ENCODE results near the gene NAT14. TPM values are rescaled to one million over a fixed set of nuclear protein-coding genes. Genes with fewer than 3 reads are reported as not detected.

The NAT14 gene
- total RNA-seq, 2 donors from 2014 or later, result 51.3 to 67.1 TPM

DNA sequence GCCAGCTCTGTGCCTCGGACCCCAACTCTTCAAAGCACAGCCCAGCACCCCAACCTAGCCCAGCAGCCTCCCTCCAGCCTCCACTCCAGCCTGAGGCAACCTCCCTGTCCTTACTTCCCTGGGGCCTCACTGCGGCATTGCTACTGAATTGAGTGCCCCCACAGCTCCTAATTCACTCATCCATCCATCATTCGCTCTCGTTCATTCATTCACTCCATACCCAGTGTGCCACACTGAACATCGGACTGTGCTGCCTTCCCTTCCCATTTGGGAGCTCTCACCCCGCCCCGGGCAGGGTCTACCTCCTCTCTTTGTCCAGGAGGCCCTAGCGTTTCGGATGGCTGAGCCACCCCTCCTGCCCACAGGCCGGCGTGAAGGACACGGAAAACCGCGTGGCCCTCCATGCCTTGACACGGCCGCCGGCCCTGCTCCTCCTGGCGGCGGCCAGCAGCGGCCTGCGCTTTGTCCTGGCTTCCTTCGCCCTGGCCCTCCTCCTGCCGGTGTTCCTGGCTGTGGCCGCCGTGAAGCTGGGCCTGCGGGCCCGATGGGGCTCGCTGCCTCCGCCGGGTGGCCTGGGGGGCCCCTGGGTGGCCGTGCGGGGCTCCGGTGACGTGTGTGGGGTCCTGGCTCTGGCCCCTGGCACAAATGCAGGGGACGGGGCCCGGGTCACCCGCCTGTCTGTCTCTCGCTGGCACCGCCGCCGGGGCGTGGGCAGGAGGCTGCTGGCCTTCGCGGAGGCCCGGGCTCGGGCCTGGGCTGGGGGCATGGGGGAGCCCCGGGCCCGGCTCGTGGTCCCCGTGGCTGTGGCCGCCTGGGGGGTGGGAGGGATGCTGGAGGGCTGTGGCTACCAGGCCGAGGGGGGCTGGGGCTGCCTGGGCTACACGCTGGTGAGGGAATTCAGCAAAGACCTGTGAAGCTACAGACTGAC lies 1.3 kb downstream of the NAT14 start:
- H3K4me3 ChIP-seq (ENCODE audit: low read length), result peak overlapping the region; percentile 85
- no peaks in the 10 kb centered on the region for H3K36me3 ChIP-seq (ENCODE audit: control insufficient read depth, insufficient read depth, low read length)
- no peaks in the 10 kb centered on the region for H3K9me3 ChIP-seq (ENCODE audit: control insufficient read depth, low read length)
- H3K27me3 Mint-ChIP-seq (ENCODE audit: insufficient read depth), result no peaks in the 10 kb centered on the region
- H3K27ac ChIP-seq (ENCODE audit: low read depth, low read length), result peak overlapping the region; percentile 76
- H3K27ac Mint-ChIP-seq, result peak overlapping the region; percentile 75
- peaks cover 15% of the 10 kb centered on the region for H3K4me1 Mint-ChIP-seq
- WGBS, 2 experiments (ENCODE audit: insufficient coverage in 1 of 2, insufficient read length in 1 of 2), result 88 to 89% methylated on average over 21 to 53 of the region's 53 CpGs
- TF ChIP-seq CTCF (conservative IDR thresholded peaks at IDR 0.05), result peak; percentile 22
- no peaks in the 10 kb centered on the region for H3K9me3 Mint-ChIP-seq
- peak; percentile 74 for DNase-seq
- peak overlapping the region; percentile 76 for H3K4me3 Mint-ChIP-seq
- H3K9ac ChIP-seq (ENCODE audit: extremely low read depth, low read length, poor library complexity, severe bottlenecking), result no peak overlapping the region
- no peaks in the 10 kb centered on the region for H3K27me3 ChIP-seq (ENCODE audit: control insufficient read depth, insufficient read depth, low read length, poor library complexity, severe bottlenecking)
- no peaks in the 10 kb centered on the region for H3K36me3 Mint-ChIP-seq (ENCODE audit: low read depth)
- H3K4me1 ChIP-seq (ENCODE audit: control insufficient read depth, insufficient read depth, low read length), result peaks cover 17% of the 10 kb centered on the region

- no peak for TF ChIP-seq CTCF (conservative IDR thresholded peaks at IDR 0.05)
- Histone ChIP-seq H3K9me3 (ENCODE audit: control insufficient read depth, low read length) (no peaks in the 10 kb centered on the region), H3K27me3 (ENCODE audit: control insufficient read depth, insufficient read depth, low read length, poor library complexity, severe bottlenecking) (no peaks in the 10 kb centered on the region), H3K27ac (ENCODE audit: low read depth, low read length) (peak overlapping the region; percentile 76), H3K4me1 (ENCODE audit: control insufficient read depth, insufficient read depth, low read length) (peaks cover 17% of the 10 kb centered on the region), H3K4me3 (ENCODE audit: low read length) (no peak overlapping the region), H3K36me3 (ENCODE audit: control insufficient read depth, insufficient read depth, low read length) (no peaks in the 10 kb centered on the region), H3K9ac (ENCODE audit: extremely low read depth, low read length, poor library complexity, severe bottlenecking) (no peak overlapping the region)
- Mint-ChIP-seq H3K4me3 (peak overlapping the region; percentile 33), H3K27ac (peak overlapping the region; percentile 58), H3K4me1 (peaks cover 15% of the 10 kb centered on the region), H3K36me3 (ENCODE audit: low read depth) (no peaks in the 10 kb centered on the region), H3K9me3 (no peaks in the 10 kb centered on the region), H3K27me3 (ENCODE audit: insufficient read depth) (peaks cover 5% of the 10 kb centered on the region)
- peak; percentile 78 for DNase-seq
- 39 to 56% methylated on average over 14 to 21 of the region's 27 CpGs for WGBS, 2 experiments (ENCODE audit: insufficient coverage in 1 of 2, insufficient read length in 1 of 2)
Measured at GRCh38 chr19:55486971-55487923, 2.3 kb downstream of the NAT14 start.

DNA sequence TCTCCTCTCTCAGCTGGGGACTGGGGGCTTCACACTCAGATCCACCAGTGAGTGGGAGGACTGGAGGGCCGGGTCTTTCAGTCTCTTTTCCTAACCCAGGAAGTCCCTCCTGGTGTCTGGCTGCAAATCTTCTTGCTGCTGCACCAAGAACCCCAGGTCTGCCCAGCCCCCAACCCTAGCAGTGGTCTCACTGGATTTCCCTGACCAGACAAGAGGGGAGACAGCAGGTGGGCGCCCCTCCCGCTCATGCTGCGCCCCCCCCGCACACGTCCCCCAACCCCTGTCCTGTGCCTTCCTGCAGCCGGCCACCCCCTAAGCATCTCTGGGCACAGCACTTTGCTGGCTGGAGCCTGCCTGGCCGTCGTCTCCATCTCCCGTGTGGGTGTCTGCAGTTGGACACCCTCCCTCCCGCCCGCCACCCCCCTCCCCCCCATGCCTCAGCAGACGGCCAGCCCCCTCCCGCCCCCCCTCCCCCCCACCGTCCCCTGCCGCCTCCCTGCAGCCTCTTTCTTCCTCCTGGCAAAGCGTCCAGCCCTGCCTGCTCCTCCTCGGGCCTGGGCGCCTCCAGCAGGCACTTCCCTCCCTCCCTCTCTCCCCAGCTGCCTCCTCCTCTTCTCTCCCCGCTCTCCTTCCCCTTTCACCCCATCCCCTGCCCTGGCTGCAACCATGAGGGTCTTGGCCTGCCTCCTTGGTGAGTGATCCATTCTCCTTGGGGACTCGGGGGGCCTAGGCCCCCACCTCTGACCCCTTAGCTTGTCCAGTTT lies 3.1 kb downstream of the NAT14 start, which contains the start of gene SSC5D:
Gene SSC5D (plus strand): TSS at position 513 of the 764 bp plus-strand sequence. CDS start 154 bp downstream, at position 667.
- peak; percentile 69 for DNase-seq

More for the DNA sequence above, 3.1 kb downstream of the NAT14 start, which contains the start of gene SSC5D:
- H3K27ac ChIP-seq (ENCODE audit: low read depth, low read length), result peak within 1 kb of the TSS; percentile 83
- H3K9ac ChIP-seq (ENCODE audit: extremely low read depth, low read length, poor library complexity, severe bottlenecking), result no peak within 1 kb of the TSS
- WGBS, 2 experiments (ENCODE audit: insufficient coverage in 1 of 2, insufficient read length in 1 of 2), result 27 to 28% methylated on average over 5 to 15 of the region's 21 CpGs
- Mint-ChIP-seq H3K4me1 (peaks cover 15% of the 10 kb centered on the region), H3K27me3 (ENCODE audit: insufficient read depth) (peaks cover 5% of the 10 kb centered on the region), H3K36me3 (ENCODE audit: low read depth) (no peaks in the 10 kb centered on the region), H3K9me3 (no peaks in the 10 kb centered on the region), H3K4me3 (peak within 1 kb of the TSS; percentile 33), H3K27ac (peak within 1 kb of the TSS; percentile 21)
- H3K36me3 ChIP-seq (ENCODE audit: control insufficient read depth, insufficient read depth, low read length), result no peaks in the 10 kb centered on the region
- H3K4me1 ChIP-seq (ENCODE audit: control insufficient read depth, insufficient read depth, low read length), result peaks cover 17% of the 10 kb centered on the region
- H3K27me3 ChIP-seq (ENCODE audit: control insufficient read depth, insufficient read depth, low read length, poor library complexity, severe bottlenecking), result no peaks in the 10 kb centered on the region
- TF ChIP-seq CTCF (conservative IDR thresholded peaks at IDR 0.05), result no peak
- no peak within 1 kb of the TSS for H3K4me3 ChIP-seq (ENCODE audit: low read length)
- H3K9me3 ChIP-seq (ENCODE audit: control insufficient read depth, low read length), result no peaks in the 10 kb centered on the region
